ENCODE measurements around the gene NHEJ1. TPM values are rescaled to one million over a fixed set of nuclear protein-coding genes. Genes with fewer than 3 reads are reported as not detected.

NHEJ1 gene
- total RNA-seq, 1 donor from 2014 or later: 10.8 TPM

DNA sequence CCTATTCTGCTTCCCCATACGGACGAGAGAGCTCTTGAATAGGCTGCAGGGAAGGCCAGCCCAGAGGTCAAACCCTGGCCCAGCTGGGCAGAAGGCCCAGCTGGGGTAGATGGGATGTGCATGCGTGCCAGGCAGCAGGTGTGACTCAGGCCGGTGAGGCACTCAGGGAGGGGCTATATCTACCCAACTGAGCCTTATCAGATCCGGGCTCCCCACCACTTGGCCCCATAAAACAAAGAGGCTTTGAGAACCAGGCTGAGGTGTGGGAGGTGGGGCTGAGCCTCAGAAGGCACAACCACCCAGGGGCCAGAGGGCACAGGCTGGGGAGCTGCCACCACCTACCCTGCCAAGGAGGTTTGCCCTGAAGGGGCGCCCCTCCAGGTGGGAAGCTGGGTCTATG, 111.3 kb downstream of the NHEJ1 start:
- Mint-ChIP-seq H3K27me3 (ENCODE audit: low read depth, unreplicated experiment) (peaks cover 87% of the 10 kb centered on the region), H3K9me3 (ENCODE audit: unreplicated experiment) (peaks cover 12% of the 10 kb centered on the region), H3K36me3 (ENCODE audit: low read depth, unreplicated experiment) (no peaks in the 10 kb centered on the region), H3K27ac (ENCODE audit: unreplicated experiment) (no peak overlapping the region), H3K4me3 (ENCODE audit: unreplicated experiment) (no peak overlapping the region), H3K4me1 (ENCODE audit: low read depth, unreplicated experiment) (no peaks in the 10 kb centered on the region)
- FAIRE-seq (no peak), DNase-seq (ENCODE audit: low read depth) (no peak)
- H4K20me1 ChIP-seq (ENCODE audit: insufficient read depth, low read length): no peaks in the 10 kb centered on the region
- TF ChIP-seq EZH2 (IDR thresholded peaks at IDR 0.05; ENCODE audit: insufficient read depth, low read length): no peak
- TF ChIP-seq, protein P1, sequence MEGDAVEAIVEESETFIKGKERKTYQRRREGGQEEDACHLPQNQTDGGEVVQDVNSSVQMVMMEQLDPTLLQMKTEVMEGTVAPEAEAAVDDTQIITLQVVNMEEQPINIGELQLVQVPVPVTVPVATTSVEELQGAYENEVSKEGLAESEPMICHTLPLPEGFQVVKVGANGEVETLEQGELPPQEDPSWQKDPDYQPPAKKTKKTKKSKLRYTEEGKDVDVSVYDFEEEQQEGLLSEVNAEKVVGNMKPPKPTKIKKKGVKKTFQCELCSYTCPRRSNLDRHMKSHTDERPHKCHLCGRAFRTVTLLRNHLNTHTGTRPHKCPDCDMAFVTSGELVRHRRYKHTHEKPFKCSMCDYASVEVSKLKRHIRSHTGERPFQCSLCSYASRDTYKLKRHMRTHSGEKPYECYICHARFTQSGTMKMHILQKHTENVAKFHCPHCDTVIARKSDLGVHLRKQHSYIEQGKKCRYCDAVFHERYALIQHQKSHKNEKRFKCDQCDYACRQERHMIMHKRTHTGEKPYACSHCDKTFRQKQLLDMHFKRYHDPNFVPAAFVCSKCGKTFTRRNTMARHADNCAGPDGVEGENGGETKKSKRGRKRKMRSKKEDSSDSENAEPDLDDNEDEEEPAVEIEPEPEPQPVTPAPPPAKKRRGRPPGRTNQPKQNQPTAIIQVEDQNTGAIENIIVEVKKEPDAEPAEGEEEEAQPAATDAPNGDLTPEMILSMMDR (IDR thresholded peaks at IDR 0.05; ENCODE audit: insufficient read depth, low read depth, low read length): no peak
- no peak overlapping the region for H3K4me3 ChIP-seq (ENCODE audit: insufficient read depth, low read depth, low read length)
- no peaks in the 10 kb centered on the region for H3K36me3 ChIP-seq (ENCODE audit: insufficient read depth, low read length)
- H3K4me2 ChIP-seq (ENCODE audit: low read length): no peak overlapping the region
- no peaks in the 10 kb centered on the region for H3K79me2 ChIP-seq (ENCODE audit: insufficient read depth, low read length)
- H3K27ac ChIP-seq (ENCODE audit: low read depth, low read length): no peak overlapping the region
- H3K27me3 ChIP-seq (ENCODE audit: insufficient read depth, low read length): peaks cover 44% of the 10 kb centered on the region
- no peak overlapping the region for H3K9ac ChIP-seq (ENCODE audit: low read length)
- H3K9me3 ChIP-seq (ENCODE audit: insufficient read depth, low read depth, low read length): no peaks in the 10 kb centered on the region
- H3K4me1 ChIP-seq (ENCODE audit: insufficient read depth, low read length): no peaks in the 10 kb centered on the region
- H2AFZ ChIP-seq (ENCODE audit: low read depth, low read length): no peak overlapping the region

DNA sequence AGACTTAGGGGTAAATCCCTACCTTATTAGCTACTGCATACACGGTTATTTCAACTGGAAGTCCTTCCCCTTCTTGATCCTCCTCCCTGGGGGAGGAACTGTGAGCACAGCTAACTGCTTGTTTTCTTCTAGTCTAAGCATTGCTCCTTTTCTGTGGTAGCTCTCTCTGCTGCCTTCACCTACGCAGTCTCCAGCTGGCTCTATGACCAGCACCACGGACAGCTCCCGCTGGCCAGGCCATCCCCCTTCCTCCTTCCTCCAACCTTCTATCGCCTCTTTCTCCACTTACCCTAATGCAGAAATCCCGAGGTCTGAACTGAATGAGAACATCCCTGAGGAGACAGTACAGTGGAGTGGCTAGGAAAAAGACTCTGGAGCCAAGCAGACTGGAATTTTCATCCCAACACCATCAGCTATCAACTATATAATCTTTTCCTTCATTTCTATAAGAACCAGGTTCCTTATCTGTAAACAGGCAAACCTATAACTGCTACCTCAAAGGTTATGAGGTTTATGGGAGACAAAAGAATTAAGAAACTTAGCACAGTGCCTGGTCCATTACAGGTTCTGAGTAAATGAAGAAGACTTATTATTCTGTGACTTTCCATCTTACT, 114.6 kb downstream of the NHEJ1 start:
- Histone ChIP-seq H3K27ac (ENCODE audit: low read depth, low read length) (no peak overlapping the region), H3K79me2 (ENCODE audit: insufficient read depth, low read length) (no peaks in the 10 kb centered on the region), H3K9ac (ENCODE audit: low read length) (no peak overlapping the region), H3K27me3 (ENCODE audit: insufficient read depth, low read length) (peaks cover 46% of the 10 kb centered on the region), H3K4me1 (ENCODE audit: insufficient read depth, low read length) (no peaks in the 10 kb centered on the region), H3K4me3 (ENCODE audit: insufficient read depth, low read depth, low read length) (no peak overlapping the region), H3K36me3 (ENCODE audit: insufficient read depth, low read length) (no peaks in the 10 kb centered on the region), H2AFZ (ENCODE audit: low read depth, low read length) (no peak overlapping the region), H4K20me1 (ENCODE audit: insufficient read depth, low read length) (no peaks in the 10 kb centered on the region), H3K9me3 (ENCODE audit: insufficient read depth, low read depth, low read length) (no peaks in the 10 kb centered on the region), H3K4me2 (ENCODE audit: low read length) (no peak overlapping the region)
- Mint-ChIP-seq H3K4me3 (ENCODE audit: unreplicated experiment) (no peak overlapping the region), H3K4me1 (ENCODE audit: low read depth, unreplicated experiment) (no peaks in the 10 kb centered on the region), H3K27ac (ENCODE audit: unreplicated experiment) (no peak overlapping the region), H3K36me3 (ENCODE audit: low read depth, unreplicated experiment) (no peaks in the 10 kb centered on the region), H3K9me3 (ENCODE audit: unreplicated experiment) (peaks cover 6% of the 10 kb centered on the region), H3K27me3 (ENCODE audit: low read depth, unreplicated experiment) (peaks cover 81% of the 10 kb centered on the region)
- FAIRE-seq (no peak), DNase-seq (ENCODE audit: low read depth) (peak; percentile 20)
- TF ChIP-seq, protein P1 (IDR thresholded peaks at IDR 0.05; ENCODE audit: insufficient read depth, low read depth, low read length): no peak
- TF ChIP-seq EZH2 (IDR thresholded peaks at IDR 0.05; ENCODE audit: insufficient read depth, low read length): no peak

DNA sequence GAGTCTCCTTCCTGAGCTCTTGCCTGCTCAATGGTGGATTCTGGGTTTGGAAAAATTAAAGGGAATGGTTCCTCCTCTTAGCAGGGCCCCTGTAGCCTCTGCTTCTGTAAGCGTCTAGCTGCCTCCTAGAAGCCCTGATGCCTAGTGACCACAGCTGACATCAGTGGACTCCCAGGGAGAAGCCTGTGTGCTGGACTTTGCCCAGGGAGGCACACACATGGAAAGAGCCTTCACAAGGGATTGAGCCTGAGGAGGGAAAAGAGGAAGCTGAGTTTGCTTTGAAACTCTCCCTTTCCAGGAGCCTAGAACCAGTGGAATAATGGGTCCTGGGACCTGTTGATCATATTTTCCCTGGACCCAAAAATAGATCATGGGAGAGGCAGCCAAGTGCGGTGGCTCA, 117.9 kb downstream of the NHEJ1 start:
- H3K4me1 Mint-ChIP-seq (ENCODE audit: low read depth, unreplicated experiment): no peaks in the 10 kb centered on the region
- Histone ChIP-seq H3K9me3 (ENCODE audit: insufficient read depth, low read depth, low read length) (no peaks in the 10 kb centered on the region), H3K4me2 (ENCODE audit: low read length) (no peak overlapping the region), H3K4me1 (ENCODE audit: insufficient read depth, low read length) (no peaks in the 10 kb centered on the region), H3K27ac (ENCODE audit: low read depth, low read length) (no peak overlapping the region), H3K79me2 (ENCODE audit: insufficient read depth, low read length) (no peaks in the 10 kb centered on the region), H3K9ac (ENCODE audit: low read length) (no peak overlapping the region), H4K20me1 (ENCODE audit: insufficient read depth, low read length) (no peaks in the 10 kb centered on the region), H3K4me3 (ENCODE audit: insufficient read depth, low read depth, low read length) (no peak overlapping the region), H3K27me3 (ENCODE audit: insufficient read depth, low read length) (peaks cover 40% of the 10 kb centered on the region), H2AFZ (ENCODE audit: low read depth, low read length) (no peak overlapping the region), H3K36me3 (ENCODE audit: insufficient read depth, low read length) (no peaks in the 10 kb centered on the region)
- DNase-seq (ENCODE audit: low read depth) (no peak), FAIRE-seq (no peak)
- H3K27ac Mint-ChIP-seq (ENCODE audit: unreplicated experiment): no peak overlapping the region
- TF ChIP-seq EZH2 (IDR thresholded peaks at IDR 0.05; ENCODE audit: insufficient read depth, low read length): no peak
- no peaks in the 10 kb centered on the region for H3K9me3 Mint-ChIP-seq (ENCODE audit: unreplicated experiment)
- no peak overlapping the region for H3K4me3 Mint-ChIP-seq (ENCODE audit: unreplicated experiment)
- peaks cover 72% of the 10 kb centered on the region for H3K27me3 Mint-ChIP-seq (ENCODE audit: low read depth, unreplicated experiment)
- H3K36me3 Mint-ChIP-seq (ENCODE audit: low read depth, unreplicated experiment): no peaks in the 10 kb centered on the region
